Uterus (tissue), 4 donors: ENCODE data around the gene KLK7. TPM values are rescaled to one million over a fixed set of nuclear protein-coding genes. Genes with fewer than 3 reads are reported as not detected.

Experiments used
- DNase-seq, 2 donors: peaks; one replicate each; pipeline ENCODE4 v3.0.0-alpha.2; 2019 to 2020
- H3K27ac ChIP-seq, 2 donors: fragments of 200-600 bp; sonication (generic); 1 replicate in 1 of 2; 2 replicates in 1 of 2; pipeline ENCODE4 v1.5.1; 2016 to 2018
- H3K27me3 ChIP-seq, 2 donors: fragments of 200-600 bp; sonication (generic); one replicate each; pipeline ENCODE4 v1.5.1; 2018 to 2019; ENCODE audit warnings: control low read depth in 1 of 2
- H3K36me3 ChIP-seq, 2 donors: fragments of 200-600 bp; sonication (generic); one replicate each; pipeline ENCODE4 v1.5.1; 2019; ENCODE audit warnings: control low read depth in 1 of 2
- H3K4me1 ChIP-seq, 2 donors: fragments of 200-600 bp; sonication (generic); one replicate each; pipeline ENCODE4 v1.5.1; 2018 to 2019; ENCODE audit warnings: control low read depth in 1 of 2
- H3K4me3 ChIP-seq, 2 donors: fragments of 200-600 bp; sonication (generic); 1 replicate in 1 of 2; 2 replicates in 1 of 2; pipeline ENCODE4 v1.5.1; 2018 to 2019; ENCODE audit warnings: mild to moderate bottlenecking in 1 of 2
- H3K9me3 ChIP-seq, 2 donors: fragments of 200-600 bp; sonication (generic); one replicate each; pipeline ENCODE4 v1.5.1; 2019; ENCODE audit warnings: control low read depth in 1 of 2
- CTCF ChIP-seq, 4 experiments: fragments of 200-600 bp in 2 of 4; fragments of 450-650 bp in 2 of 4; sonication (generic) in 2 of 4; IDR thresholded peaks; one replicate each; pipeline ENCODE4 v1.5.1; 2016 to 2019; ENCODE audit warnings: antibody characterized with exemption in 4 of 4, mild to moderate bottlenecking in 2 of 4, moderate library complexity in 1 of 4
- POLR2A ChIP-seq, 2 donors: fragments of 450-650 bp; IDR thresholded peaks; one replicate each; pipeline ENCODE4 v1.6.1; 2016; ENCODE audit warnings: antibody characterized with exemption in 2 of 2, mild to moderate bottlenecking in 1 of 2, moderate library complexity in 1 of 2
- intact Hi-C: fragments of 100-400 bp; cut with DNase I; formaldehyde crosslinking; loops from one replicate; pipeline ENCODE4 v1.15.1; 2023; ENCODE audit warnings: low total_unique reads
- total RNA-seq, 4 donors: library from RNA; depleted of rRNA in 3 of 4; stranded (reverse); fragments of >200 nt in 3 of 4; gene quantifications; one replicate each; pipeline versions ENCODE4 v1.1.0 to v1.2.4, GENCODE V29; 2014 to 2023
- donor health status: DM: yes; HTN: yes; CAD: no.

KLK7 gene
- total RNA-seq, 4 donors from 2014 or later = 0.14 to 1.1 TPM; not detected in 2

- Histone ChIP-seq H3K36me3 (no peaks in the 10 kb centered on the region), H3K27ac (no peak overlapping the region), H3K4me3 (no peak overlapping the region), H3K9me3 (no peaks in the 10 kb centered on the region), H3K27me3 (peaks cover 0 to 6% of the 10 kb centered on the region in 2 donors), H3K4me1 (no peaks in the 10 kb centered on the region)
- TF ChIP-seq POLR2A (IDR thresholded peaks at IDR 0.05) = no peak
- no peak for TF ChIP-seq CTCF (IDR thresholded peaks at IDR 0.05)
- DNase-seq = no peak
- intact Hi-C loops = loop anchor here (10.0 kb wide), 1 partner anchor 127 kb away; no protein-coding TSS in a partner anchor
Measured at GRCh38 chr19:51027873-51028272, 44.2 kb upstream of the KLK7 start.

GRCh38 chr19:51027126-51027806 lies 43.5 kb upstream of the KLK7 start:
- Histone ChIP-seq H3K36me3 (no peaks in the 10 kb centered on the region), H3K27ac (no peak overlapping the region), H3K27me3 (peaks cover 0 to 6% of the 10 kb centered on the region in 2 donors), H3K4me1 (no peaks in the 10 kb centered on the region), H3K4me3 (no peak overlapping the region), H3K9me3 (no peaks in the 10 kb centered on the region)
- intact Hi-C loops = loop anchor here (10.0 kb wide), 1 partner anchor 128 kb away; no protein-coding TSS in a partner anchor
- TF ChIP-seq CTCF (IDR thresholded peaks at IDR 0.05) (no peak), POLR2A (IDR thresholded peaks at IDR 0.05) (no peak)
- DNase-seq = no peak

- no peak within 1 kb of the TSS for H3K4me3 ChIP-seq
- H3K4me1 ChIP-seq = no peaks in the 10 kb centered on the region
- no peak for DNase-seq
- TF ChIP-seq POLR2A (IDR thresholded peaks at IDR 0.05) (peak in 1 of 2 donors; percentile 33), CTCF (IDR thresholded peaks at IDR 0.05) (no peak)
- no peaks in the 10 kb centered on the region for H3K36me3 ChIP-seq
- no peak within 1 kb of the TSS for H3K27ac ChIP-seq
- intact Hi-C loops = loop anchor here (10.0 kb wide), 1 partner anchor 128 kb away; no protein-coding TSS in a partner anchor
- H3K27me3 ChIP-seq = peaks cover 0 to 6% of the 10 kb centered on the region in 2 donors
- H3K9me3 ChIP-seq = no peaks in the 10 kb centered on the region
Measured at GRCh38 chr19:51026554-51026831, 42.8 kb upstream of the KLK7 start, which contains the start of gene KLK11. TSS of gene KLK11 (minus strand) at chr19:51026616. CDS start at chr19:51025631, 985 bp downstream.

- TF ChIP-seq POLR2A (IDR thresholded peaks at IDR 0.05) (no peak), CTCF (IDR thresholded peaks at IDR 0.05) (no peak)
- Histone ChIP-seq H3K27ac (no peak overlapping the region), H3K27me3 (peaks cover 0 to 6% of the 10 kb centered on the region in 2 donors), H3K4me1 (no peaks in the 10 kb centered on the region), H3K36me3 (no peaks in the 10 kb centered on the region), H3K4me3 (no peak overlapping the region), H3K9me3 (no peaks in the 10 kb centered on the region)
- no peak for DNase-seq
- intact Hi-C loops = loop anchor here (10.0 kb wide), 1 partner anchor 129 kb away; no protein-coding TSS in a partner anchor
Measured at GRCh38 chr19:51025809-51026553, 42.3 kb upstream of the KLK7 start.

GRCh38 chr19:51025401-51025800 lies 41.7 kb upstream of the KLK7 start:
- no peak overlapping the region for H3K27ac ChIP-seq
- no peak overlapping the region for H3K4me3 ChIP-seq
- intact Hi-C loops = loop anchor here (10.0 kb wide), 1 partner anchor 129 kb away; no protein-coding TSS in a partner anchor
- H3K27me3 ChIP-seq = peaks cover 0 to 6% of the 10 kb centered on the region in 2 donors
- H3K9me3 ChIP-seq = no peaks in the 10 kb centered on the region
- DNase-seq = no peak
- no peaks in the 10 kb centered on the region for H3K4me1 ChIP-seq
- H3K36me3 ChIP-seq = no peaks in the 10 kb centered on the region
- no peak for TF ChIP-seq POLR2A (IDR thresholded peaks at IDR 0.05)
- no peak for TF ChIP-seq CTCF (IDR thresholded peaks at IDR 0.05)
